GM12872 (cell line): ENCODE data around the gene ALOXE3.

Experiments
- TF ChIP-seq, protein P1 (sequence below): IDR thresholded peaks from 3 replicates; pipeline ENCODE4 v1.5.1; 2011; ENCODE audit warnings: low read depth, mild to moderate bottlenecking, low read length, moderate library complexity; ENCODE audit not compliant: insufficient read depth

The ALOXE3 gene

DNA sequence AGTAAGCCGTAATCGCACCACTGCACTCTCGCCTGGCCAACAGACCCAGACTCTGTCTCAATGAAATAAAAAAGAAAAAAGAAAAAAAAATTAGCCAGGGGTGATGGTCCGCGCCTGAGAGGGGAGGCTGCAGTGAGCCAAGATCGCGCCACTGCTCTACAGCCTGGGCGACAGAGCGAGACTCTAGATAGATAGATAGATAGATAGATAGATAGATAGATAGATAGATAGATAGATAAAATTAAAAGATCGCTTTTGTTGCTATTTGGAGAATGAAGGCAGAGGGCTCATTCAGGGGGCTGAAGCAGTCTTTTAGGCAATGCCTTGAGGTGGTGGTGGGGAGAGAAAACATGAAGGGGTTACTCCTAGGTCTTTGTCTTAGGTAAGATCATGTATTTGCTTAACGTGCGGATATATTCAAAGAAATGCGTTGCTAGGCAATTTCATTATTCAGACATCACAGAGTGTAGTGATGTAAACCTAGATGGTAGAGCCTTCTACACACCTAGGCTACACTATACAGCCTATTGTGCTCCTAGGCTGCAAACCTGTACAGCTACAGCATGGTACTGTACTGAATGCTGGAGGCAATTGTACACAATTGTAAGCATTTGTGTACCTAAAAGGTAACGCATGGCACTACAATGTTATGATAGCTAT is 9.9 kb upstream of the ALOXE3 start:
- TF ChIP-seq, protein P1, sequence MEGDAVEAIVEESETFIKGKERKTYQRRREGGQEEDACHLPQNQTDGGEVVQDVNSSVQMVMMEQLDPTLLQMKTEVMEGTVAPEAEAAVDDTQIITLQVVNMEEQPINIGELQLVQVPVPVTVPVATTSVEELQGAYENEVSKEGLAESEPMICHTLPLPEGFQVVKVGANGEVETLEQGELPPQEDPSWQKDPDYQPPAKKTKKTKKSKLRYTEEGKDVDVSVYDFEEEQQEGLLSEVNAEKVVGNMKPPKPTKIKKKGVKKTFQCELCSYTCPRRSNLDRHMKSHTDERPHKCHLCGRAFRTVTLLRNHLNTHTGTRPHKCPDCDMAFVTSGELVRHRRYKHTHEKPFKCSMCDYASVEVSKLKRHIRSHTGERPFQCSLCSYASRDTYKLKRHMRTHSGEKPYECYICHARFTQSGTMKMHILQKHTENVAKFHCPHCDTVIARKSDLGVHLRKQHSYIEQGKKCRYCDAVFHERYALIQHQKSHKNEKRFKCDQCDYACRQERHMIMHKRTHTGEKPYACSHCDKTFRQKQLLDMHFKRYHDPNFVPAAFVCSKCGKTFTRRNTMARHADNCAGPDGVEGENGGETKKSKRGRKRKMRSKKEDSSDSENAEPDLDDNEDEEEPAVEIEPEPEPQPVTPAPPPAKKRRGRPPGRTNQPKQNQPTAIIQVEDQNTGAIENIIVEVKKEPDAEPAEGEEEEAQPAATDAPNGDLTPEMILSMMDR = no peak

DNA sequence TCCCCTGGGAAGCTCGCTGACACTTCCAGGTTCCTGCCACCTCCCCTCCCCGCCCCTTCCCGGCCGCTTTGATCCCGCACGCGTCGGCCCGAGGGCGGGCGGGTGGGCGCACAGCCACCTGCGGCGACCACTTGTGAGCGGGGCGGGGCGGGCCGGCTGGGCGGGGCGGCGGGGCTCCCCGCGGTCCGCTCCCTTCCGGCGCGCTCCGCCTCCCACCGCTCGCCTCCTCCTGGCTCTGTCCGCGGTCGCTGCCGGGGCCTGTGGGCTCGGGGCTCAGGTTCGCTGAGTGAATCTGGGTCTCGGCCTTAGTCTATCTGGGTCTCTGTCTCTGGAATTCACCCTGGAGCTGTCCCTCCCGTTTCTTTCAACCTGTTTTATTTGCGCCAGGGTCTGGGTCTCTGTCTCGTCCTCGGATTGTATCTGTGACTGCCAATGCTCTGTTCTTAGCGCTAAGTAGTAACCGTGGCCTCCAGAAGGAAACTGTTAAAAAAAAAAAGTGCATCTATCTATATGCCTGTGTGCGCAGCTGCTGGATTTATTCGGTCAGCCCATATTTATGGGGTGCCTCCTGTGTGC is 8.3 kb upstream of the ALOXE3 start:
- TF ChIP-seq, protein P1 = no peak

GRCh38 chr17:8125947-8126490 is 7.7 kb upstream of the ALOXE3 start:
- TF ChIP-seq, protein P1 = no peak

DNA sequence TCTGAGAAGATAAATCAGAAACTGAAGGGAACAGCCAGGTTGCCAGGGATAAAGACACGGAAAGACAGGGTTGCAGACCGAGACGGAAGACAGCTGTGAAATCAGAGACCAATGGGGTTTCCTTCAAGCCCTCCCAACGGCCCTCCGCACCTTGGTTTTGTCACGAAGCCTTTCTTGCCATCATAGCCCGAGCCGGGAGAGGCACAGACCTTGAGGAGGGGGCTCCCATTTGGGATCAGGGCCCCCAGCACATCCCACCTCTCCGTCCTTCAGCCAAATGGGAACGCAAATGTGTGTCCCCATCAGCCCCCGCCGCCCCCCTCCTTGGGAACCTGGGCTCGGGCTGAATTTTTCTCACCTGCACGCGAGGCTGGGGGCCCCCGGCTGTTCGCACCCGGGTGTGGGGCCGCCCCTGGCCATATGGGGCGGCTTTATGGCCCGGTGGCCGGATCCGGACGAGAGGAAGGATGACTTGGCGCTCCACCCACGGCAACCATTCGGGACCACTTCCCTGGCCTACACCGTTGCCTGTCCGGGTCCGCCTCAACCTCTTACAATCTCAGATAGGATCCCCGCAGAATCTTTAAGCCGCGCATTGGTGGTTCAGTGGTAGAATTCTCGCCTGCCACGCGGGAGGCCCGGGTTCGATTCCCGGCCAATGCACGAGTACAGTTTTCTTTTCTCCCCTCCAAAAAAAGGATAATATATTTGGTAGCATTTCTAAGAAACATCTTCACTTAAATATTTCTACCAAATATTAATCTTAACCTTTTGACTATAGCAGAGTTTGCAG is 7.0 kb upstream of the ALOXE3 start:
- TF ChIP-seq, protein P1 = no peak

GRCh38 chr17:8124350-8125153 is 6.2 kb upstream of the ALOXE3 start:
- TF ChIP-seq, protein P1 = no peak

GRCh38 chr17:8123695-8124349 is 5.5 kb upstream of the ALOXE3 start, which contains the start of gene HES7:
Gene HES7, minus strand, starts transcription at chr17:8124106. Its CDS starts 22 bp downstream, at chr17:8124084.
- TF ChIP-seq, protein P1 = no peak
